Fibroblast of upper back skin (primary cell): Measurements from ENCODE around the gene IL20.

Source experiments
- DNase-seq: peaks from one replicate; pipeline ENCODE4 v3.0.0-alpha.2; 2013

The IL20 gene

DNA sequence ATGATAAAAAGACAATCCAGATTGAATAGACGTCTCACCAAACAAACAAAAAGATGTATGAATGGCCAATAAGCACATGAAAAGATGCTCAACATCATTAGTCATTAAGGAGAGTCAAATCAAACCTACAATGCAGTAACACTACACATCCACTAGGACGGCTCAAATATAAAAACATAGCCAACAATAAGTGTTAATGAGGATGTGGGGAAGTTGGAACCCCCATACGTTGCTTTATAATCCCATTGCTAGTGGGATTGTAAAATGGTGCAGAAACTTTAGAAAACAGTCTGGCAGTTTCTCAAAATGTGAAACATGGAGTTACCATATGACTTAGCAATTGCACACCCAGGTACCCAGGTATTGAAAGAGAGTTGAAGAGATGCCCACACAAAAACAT is 17.1 kb downstream of the IL20 start:
- DNase-seq = no peak

DNA sequence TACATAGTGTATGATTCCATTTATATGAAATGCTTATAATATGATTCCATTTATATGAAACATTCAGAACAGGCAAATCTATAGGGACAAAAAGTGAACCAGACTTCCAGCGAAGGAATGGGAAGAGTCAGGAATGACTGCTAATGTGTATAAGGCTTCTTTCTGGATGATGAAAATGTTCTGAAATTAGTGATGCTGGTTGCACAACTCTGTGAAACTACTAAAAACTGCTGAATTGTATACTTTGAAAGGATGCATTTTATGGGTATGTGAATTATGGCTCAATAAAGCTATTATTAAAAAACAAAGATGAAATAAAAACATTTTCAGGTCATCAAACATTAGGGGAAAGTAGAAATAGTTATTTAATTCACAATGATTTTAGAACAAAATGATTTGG is 17.7 kb downstream of the IL20 start:
- peak; percentile 44 for DNase-seq

GRCh38 chr1:206883876-206884275 is 18.5 kb downstream of the IL20 start:
- no peak for DNase-seq

- DNase-seq = no peak
Observed at GRCh38 chr1:206885341-206886060, 20.1 kb downstream of the IL20 start.

DNA sequence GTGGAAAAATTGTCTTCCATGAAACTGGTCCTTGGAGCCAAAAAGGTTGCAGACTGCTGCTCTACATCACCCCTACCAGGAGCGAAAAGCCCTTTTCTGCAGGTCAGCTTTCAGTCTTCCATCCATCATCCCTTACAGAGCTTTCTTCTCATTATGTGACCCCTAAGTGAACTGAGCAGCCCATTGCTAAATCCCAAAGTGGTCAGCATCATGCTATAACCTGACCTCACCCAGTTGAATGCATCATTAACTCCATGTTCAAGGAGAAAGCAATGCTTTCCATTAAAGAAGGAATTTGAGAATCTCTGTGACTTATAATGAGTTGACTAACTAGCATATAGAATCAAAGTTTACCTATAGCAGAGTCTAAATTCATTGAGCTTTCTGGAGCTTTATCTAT is 21.4 kb downstream of the IL20 start:
- no peak for DNase-seq

- DNase-seq = no peak
Observed at GRCh38 chr1:206887701-206888100, 22.3 kb downstream of the IL20 start.

- DNase-seq = peak; percentile 57
Observed at GRCh38 chr1:206890125-206891060, 25.0 kb downstream of the IL20 start.

DNA sequence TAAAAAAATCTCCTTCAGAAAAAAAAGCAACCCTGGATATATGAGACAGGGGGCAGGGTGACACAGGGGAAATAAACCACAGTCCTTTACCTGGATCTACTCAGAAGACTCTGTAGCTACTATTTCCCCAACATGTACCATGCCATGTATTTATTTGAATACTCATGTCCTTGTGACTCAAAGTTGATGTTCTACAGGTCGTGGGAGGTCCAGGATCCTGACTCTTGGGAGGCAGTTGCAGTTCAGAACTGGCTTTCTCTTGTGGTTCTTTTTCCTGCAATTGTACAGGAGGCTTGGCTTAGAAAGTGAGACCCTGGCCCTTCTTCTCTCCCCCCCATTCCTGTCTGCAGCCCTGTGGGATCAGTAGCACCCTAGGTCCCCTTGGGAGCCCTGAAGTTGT is 26.0 kb downstream of the IL20 start:
- DNase-seq = no peak

GRCh38 chr1:206892351-206892984 is 27.0 kb downstream of the IL20 start:
- peak; percentile 52 for DNase-seq

- DNase-seq = no peak
Observed at GRCh38 chr1:206893380-206893779, 28.0 kb downstream of the IL20 start.

DNA sequence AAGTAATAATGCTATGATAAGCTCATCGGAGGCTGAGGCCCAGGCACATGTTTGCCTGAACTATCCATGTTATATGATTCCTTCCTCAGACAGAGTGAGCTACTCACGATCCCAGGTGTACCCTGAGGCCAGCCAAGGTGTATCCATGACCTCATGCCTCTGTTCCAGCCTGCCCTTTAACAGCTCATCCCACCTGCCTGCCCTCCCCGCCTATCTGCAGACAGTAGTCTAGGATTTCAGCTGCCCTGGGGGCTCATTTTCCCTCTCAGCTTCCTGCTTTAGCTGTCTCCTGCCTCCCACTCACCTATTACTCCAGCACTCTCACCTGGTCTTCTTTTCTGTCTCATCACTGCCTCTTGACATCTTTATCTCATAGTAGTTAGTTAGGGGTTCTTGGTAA is 29.9 kb downstream of the IL20 start:
- no peak for DNase-seq

DNA sequence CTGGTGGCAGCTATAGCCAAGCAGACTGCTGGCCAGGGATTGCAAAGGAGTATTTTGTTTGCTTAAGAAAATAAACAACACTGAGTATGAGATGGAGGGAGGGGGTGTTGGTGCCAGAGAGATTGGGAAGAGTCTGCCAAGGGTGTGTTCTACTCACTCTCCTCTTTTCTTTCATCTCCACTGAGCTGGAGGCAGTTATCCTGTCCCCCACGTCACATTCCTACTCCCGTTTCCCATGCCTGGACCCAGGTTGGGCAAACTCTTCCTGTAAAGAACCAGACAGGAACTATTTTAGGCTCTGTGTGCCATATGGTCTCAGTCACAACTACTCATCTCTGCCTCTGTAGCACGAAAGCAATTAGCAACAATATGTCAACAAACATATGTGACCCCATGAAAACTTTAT is 30.4 kb downstream of the IL20 start:
- DNase-seq = peak; percentile 39

GRCh38 chr1:206896261-206896660 is 30.8 kb downstream of the IL20 start:
- no peak for DNase-seq

DNA sequence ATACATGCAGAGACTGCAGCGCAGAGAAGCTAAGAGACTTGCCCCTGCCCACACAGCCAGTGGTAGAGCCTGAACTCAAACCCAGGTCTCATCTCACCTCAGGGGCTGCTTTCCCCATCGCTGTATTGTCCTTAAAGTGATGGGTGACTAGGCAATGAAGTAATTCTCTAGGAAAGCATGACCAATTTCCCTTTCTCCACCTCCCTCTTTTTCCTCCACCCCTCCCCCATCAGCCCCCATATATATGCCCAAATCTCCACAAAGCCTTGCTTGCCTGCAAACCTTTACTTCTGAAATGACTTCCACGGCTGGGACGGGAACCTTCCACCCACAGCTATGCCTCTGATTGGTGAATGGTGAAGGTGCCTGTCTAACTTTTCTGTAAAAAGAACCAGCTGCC is 31.8 kb downstream of the IL20 start, which contains the start of gene IL24:
IL24 (plus strand) TSS at position 269 of the 400 bp plus-strand sequence. CDS start 390 bp downstream, outside the sequence.
- DNase-seq = no peak

GRCh38 chr1:206898089-206898914 is 32.9 kb downstream of the IL20 start:
- peak; percentile 72 for DNase-seq

DNA sequence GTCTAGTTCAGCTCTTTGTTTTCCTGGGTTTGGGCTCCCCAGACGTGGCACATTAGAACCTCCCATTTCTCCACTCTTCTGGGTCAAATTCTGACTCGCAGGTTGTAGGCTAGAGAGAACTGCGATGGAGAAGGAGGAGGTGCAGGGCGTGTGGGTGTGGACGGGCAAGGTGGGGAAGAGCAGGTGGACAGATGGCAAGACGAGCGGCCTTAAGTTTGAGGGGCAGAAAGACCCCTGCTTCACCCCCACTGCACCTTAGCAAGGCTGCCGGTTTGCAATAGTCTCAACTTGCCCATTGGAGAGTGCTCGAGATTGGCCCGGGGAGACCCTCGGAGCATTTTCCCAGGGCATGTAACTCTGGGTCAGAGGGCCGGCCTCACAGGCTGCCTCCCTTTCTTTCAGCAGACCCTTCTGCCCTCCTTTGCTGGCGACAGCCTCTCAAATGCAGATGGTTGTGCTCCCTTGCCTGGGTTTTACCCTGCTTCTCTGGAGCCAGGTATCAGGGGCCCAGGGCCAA is 33.5 kb downstream of the IL20 start:
- no peak for DNase-seq

- DNase-seq = no peak
Observed at GRCh38 chr1:206899717-206900116, 34.3 kb downstream of the IL20 start.

DNA sequence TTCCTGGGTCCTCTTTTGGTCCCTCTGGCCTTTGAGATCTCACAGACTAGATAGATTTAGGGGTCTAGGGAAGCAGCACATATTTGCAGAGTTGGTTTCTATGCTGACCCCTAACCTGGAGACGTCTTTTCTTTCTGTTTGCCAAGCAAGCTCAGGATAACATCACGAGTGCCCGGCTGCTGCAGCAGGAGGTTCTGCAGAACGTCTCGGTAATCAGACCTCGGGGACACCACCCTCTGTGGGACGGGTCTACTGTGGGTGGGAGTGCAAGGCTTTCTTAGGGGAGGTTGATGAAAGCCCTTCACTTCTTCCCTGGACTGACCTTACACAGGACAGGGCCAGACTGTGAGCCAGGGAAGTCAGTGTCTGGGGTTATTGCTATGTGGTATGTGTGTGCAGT is 34.7 kb downstream of the IL20 start:
- no peak for DNase-seq

- DNase-seq = no peak
Observed at GRCh38 chr1:206901944-206902343, 36.5 kb downstream of the IL20 start.

GRCh38 chr1:206902702-206903101 is 37.3 kb downstream of the IL20 start:
- DNase-seq = no peak

- DNase-seq = peak; percentile 60
Observed at GRCh38 chr1:206903687-206904086, 38.3 kb downstream of the IL20 start.

- DNase-seq = no peak
Observed at GRCh38 chr1:206904423-206905142, 39.2 kb downstream of the IL20 start.
